ENCODE data around the gene MZF1.

MZF1 gene

GRCh38 chr19:58553799-58554493 is 19.2 kb downstream of the MZF1 start:
- DNase-seq (ENCODE audit: low read depth in 2 of 2) = no peak
- H3K4me3 ChIP-seq (replicated peaks in 1 of 2; ENCODE audit: low read depth in 2 of 2, low read length in 2 of 2) = peak overlapping the region; percentile 80 to 86
- no peak for TF ChIP-seq CTCF (IDR thresholded peaks at IDR 0.05; ENCODE audit: low read depth, low read length)

- DNase-seq (ENCODE audit: low read depth in 2 of 2) = no peak
- H3K4me3 ChIP-seq (replicated peaks in 1 of 2; ENCODE audit: low read depth in 2 of 2, low read length in 2 of 2) = no peak overlapping the region
- TF ChIP-seq CTCF (IDR thresholded peaks at IDR 0.05; ENCODE audit: low read depth, low read length) = no peak
Observed at GRCh38 chr19:58552655-58553054, 20.5 kb downstream of the MZF1 start.

GRCh38 chr19:58551577-58552471 is 21.3 kb downstream of the MZF1 start:
- H3K4me3 ChIP-seq (replicated peaks in 1 of 2; ENCODE audit: low read depth in 2 of 2, low read length in 2 of 2) = no peak overlapping the region
- no peak for DNase-seq (ENCODE audit: low read depth in 2 of 2)
- TF ChIP-seq CTCF (IDR thresholded peaks at IDR 0.05; ENCODE audit: low read depth, low read length) = no peak

GRCh38 chr19:58551123-58551497 is 22.0 kb downstream of the MZF1 start:
- no peak for TF ChIP-seq CTCF (IDR thresholded peaks at IDR 0.05; ENCODE audit: low read depth, low read length)
- H3K4me3 ChIP-seq (replicated peaks in 1 of 2; ENCODE audit: low read depth in 2 of 2, low read length in 2 of 2) = no peak overlapping the region
- no peak for DNase-seq (ENCODE audit: low read depth in 2 of 2)

GRCh38 chr19:58550362-58551122 is 22.6 kb downstream of the MZF1 start:
- DNase-seq (ENCODE audit: low read depth in 2 of 2) = no peak
- TF ChIP-seq CTCF (IDR thresholded peaks at IDR 0.05; ENCODE audit: low read depth, low read length) = no peak
- no peak overlapping the region for H3K4me3 ChIP-seq (replicated peaks in 1 of 2; ENCODE audit: low read depth in 2 of 2, low read length in 2 of 2)

GRCh38 chr19:58549664-58550361 is 23.3 kb downstream of the MZF1 start:
- no peak for TF ChIP-seq CTCF (IDR thresholded peaks at IDR 0.05; ENCODE audit: low read depth, low read length)
- no peak for DNase-seq (ENCODE audit: low read depth in 2 of 2)

More at GRCh38 chr19:58549664-58550361, 23.3 kb downstream of the MZF1 start:
- H3K4me3 ChIP-seq (replicated peaks in 1 of 2; ENCODE audit: low read depth in 2 of 2, low read length in 2 of 2) = no peak overlapping the region

Measured in cardiac fibroblast (primary cell).